K562 (cell line): ENCODE measurements around the gene USP20. TPM values are rescaled to one million over a fixed set of nuclear protein-coding genes. Genes with fewer than 3 reads are reported as not detected.

ENCODE experiments used
- ATAC-seq: fragments of 200-7000 bp; cut with Tn5 transposase; 3 replicates; pipeline ENCODE4 v1.9.1; 2020; ENCODE audit warnings: moderate library complexity
- BruUV-seq: library from RNA; stranded (reverse); fragments of 400-500 nt; replicated peaks from 2 replicates; lab custom pipeline; 2021; lab: Mats Ljungman, UMichigan
- CTCF ChIA-PET: fragments of 300-600 bp; formaldehyde crosslinking; extraction: SDS; loops from one replicate; lab custom pipeline; 2021; ENCODE audit warnings: low intra/inter-chr PET ratio; lab: Yijun Ruan, JAX
- POLR2A ChIA-PET: fragments of 300-600, 350-650 bp; sonication (Branson Sonifier 250); formaldehyde crosslinking; extraction: SDS; loops from one replicate; lab custom pipeline; 2021; ENCODE audit warnings: antibody characterized with exemption, inconsistent platforms; lab: Yijun Ruan, JAX
- DNase-seq, 4 experiments: peaks; one replicate each; pipeline versions ENCODE4 v3.0.0 to v3.0.0-alpha.2; 2011 to 2018; ENCODE audit warnings: low spot score in 3 of 4, mixed read lengths in 3 of 4; ENCODE audit errors: extremely low read depth in 1 of 4
- FAIRE-seq: peaks from 2 replicates; lab custom pipeline; 2011; peaks lifted over from hg19 to GRCh38; lab: Jason Lieb, UNC
- H2AFZ ChIP-seq: 2 replicates; pipeline ENCODE4 v1.6.0; 2011; ENCODE audit warnings: low read depth, low read length, control low read depth, inconsistent platforms
- H3K27ac ChIP-seq: fragments of 200-600 bp; 3 replicates; pipeline ENCODE4 v1.8.0; 2011; ENCODE audit warnings: low read depth, mild to moderate bottlenecking, control low read depth, inconsistent platforms, low read length, moderate library complexity, mixed read lengths; ENCODE audit errors: extremely low read depth
- H3K27me3 ChIP-seq, 2 experiments: fragments of 300-600 bp in 1 of 2; 2 replicates in 1 of 2; 3 replicates in 1 of 2; pipeline versions ENCODE4 v1.6.0 to v1.8.0; 2011; ENCODE audit warnings: inconsistent platforms in 2 of 2, low read length in 2 of 2, mild to moderate bottlenecking in 1 of 2, mixed read lengths in 1 of 2, moderate library complexity in 1 of 2; ENCODE audit not compliant: control insufficient read depth in 2 of 2, insufficient read depth in 2 of 2
- H3K36me3 ChIP-seq: fragments of 300-600 bp; 3 replicates; pipeline ENCODE4 v1.8.0; 2011; ENCODE audit warnings: mild to moderate bottlenecking, low read length, inconsistent platforms; ENCODE audit not compliant: control insufficient read depth, insufficient read depth
- H3K4me1 ChIP-seq, 2 experiments: fragments of 200-600 bp in 1 of 2; replicated peaks in 1 of 2; 2 replicates in 1 of 2; 3 replicates in 1 of 2; pipeline versions ENCODE4 v1.5.1 to v1.8.0; 2011; ENCODE audit warnings: inconsistent platforms in 2 of 2, low read length in 2 of 2, mild to moderate bottlenecking in 1 of 2, mixed read lengths in 1 of 2, moderate library complexity in 1 of 2; ENCODE audit not compliant: control insufficient read depth in 2 of 2, insufficient read depth in 2 of 2
- H3K4me2 ChIP-seq: 2 replicates; pipeline ENCODE4 v1.6.1; 2011; ENCODE audit warnings: low read length, control low read depth, inconsistent platforms, mixed read lengths; ENCODE audit not compliant: insufficient read depth
- H3K4me3 ChIP-seq: fragments of 200-600 bp; sonication (generic), shearing (Covaris generic); 2 replicates; pipeline ENCODE4 v1.5.1; 2016; ENCODE audit warnings: control low read depth, inconsistent platforms
- H3K79me2 ChIP-seq: fragments of 200-600 bp; 3 replicates; pipeline ENCODE4 v1.8.0; 2011; ENCODE audit warnings: low read length, inconsistent platforms; ENCODE audit not compliant: control insufficient read depth, insufficient read depth
- H3K9ac ChIP-seq, 2 experiments: 2 replicates each; pipeline versions ENCODE4 v1.6.0 to v1.6.1; 2011; ENCODE audit warnings: low read depth in 2 of 2, low read length in 2 of 2, control low read depth in 1 of 2, inconsistent platforms in 1 of 2, mild to moderate bottlenecking in 1 of 2, mixed read lengths in 1 of 2; ENCODE audit not compliant: insufficient read depth in 1 of 2
- H3K9me1 ChIP-seq: one replicate; pipeline ENCODE4 v1.6.0; 2011; ENCODE audit warnings: inconsistent platforms, mild to moderate bottlenecking, low read length, moderate library complexity; ENCODE audit not compliant: control insufficient read depth, insufficient read depth
- H3K9me3 ChIP-seq: replicated peaks from 2 replicates; pipeline ENCODE4 v1.5.1; 2011; ENCODE audit warnings: low read depth, low read length, inconsistent platforms; ENCODE audit not compliant: control insufficient read depth, insufficient read depth
- H4K20me1 ChIP-seq: replicated peaks from 2 replicates; pipeline ENCODE4 v1.6.1; 2011; ENCODE audit warnings: low read length, inconsistent platforms, mixed read lengths; ENCODE audit not compliant: control insufficient read depth, insufficient read depth
- DACH1 ChIP-seq: fragments of 450-650 bp; IDR thresholded peaks from 2 replicates; pipeline ENCODE4 v1.6.1; 2018; ENCODE audit not compliant: partially characterized antibody
- FOXA3 ChIP-seq, 2 experiments: fragments of 450-650 bp in 1 of 2; sonication (generic) in 1 of 2; formaldehyde crosslinking; IDR thresholded peaks in 1 of 2; conservative IDR thresholded peaks in 1 of 2; 2 replicates each; pipeline versions ENCODE4 v1.4.0 to v1.8.0; 2020 to 2022; ENCODE audit warnings: mild to moderate bottlenecking in 2 of 2, missing genetic modification reagents in 1 of 2
- HLTF ChIP-seq: fragments of 450-650 bp; IDR thresholded peaks from 2 replicates; pipeline ENCODE4 v1.6.1; 2016
- SIX5 ChIP-seq, 2 experiments: IDR thresholded peaks; 2 replicates each; pipeline ENCODE4 v1.6.1; 2011; ENCODE audit warnings: low read length in 2 of 2, borderline replicate concordance in 1 of 2, low read depth in 1 of 2, mild to moderate bottlenecking in 1 of 2, moderate library complexity in 1 of 2; ENCODE audit not compliant: insufficient read depth in 1 of 2
- WGBS: fragments of 100-300 bp; shearing (Covaris generic); methylation state at CpG from one replicate; pipeline ENCODE4 v1.1.6; 2016; ENCODE audit warnings: low coverage, mixed read lengths; ENCODE audit not compliant: insufficient coverage; ENCODE audit errors: missing lambda C conversion rate; 5-methylcytosine and 5-hydroxymethylcytosine counted together
- in situ Hi-C: fragments of 300-500 bp; cut with MboI; formaldehyde crosslinking; loops from 4 replicates; pipeline ENCODE4 v1.15.0; 2018; ENCODE audit warnings: inconsistent platforms, mixed read lengths
- intact Hi-C: fragments of 100-400 bp; cut with micrococcal nuclease; formaldehyde crosslinking; loops from 2 replicates; pipeline ENCODE4 v1.14.2; 2022
- polyA plus RNA-seq, 8 experiments: library from polyadenylated mRNA; depleted of rRNA in 4 of 8; stranded (reverse) in 5 of 8; unstranded in 3 of 8; fragments of >200 nt; fragmentation: Nextera tagmentation in 2 of 8; fragmentation: Illumina TruSeq in 1 of 8; extraction: Ambion mirVana in 2 of 8; extraction: Trizol in 1 of 8; gene quantifications; 2 replicates each; pipeline versions ENCODE4 v1.2.1 to v1.2.3, GENCODE V29; 2011 to 2014; ENCODE audit warnings: inconsistent platforms in 1 of 8, missing spikeins in 1 of 8
- total RNA-seq, 7 experiments: library from RNA; depleted of rRNA in 6 of 7; stranded (reverse); fragments of >200 nt in 6 of 7; fragmentation: Illumina TruSeq in 2 of 7; extraction: Trizol in 2 of 7; gene quantifications; 2 replicates each; pipeline versions ENCODE4 v1.2.1 to v1.2.3, GENCODE V29; 2011 to 2021; ENCODE audit warnings: low replicate concordance in 1 of 7
- TF ChIP-seq, protein P1 (sequence below): fragments of 450-650 bp; formaldehyde crosslinking; IDR thresholded peaks from 2 replicates; pipeline ENCODE4 v1.4.0; 2022; ENCODE audit warnings: missing genetic modification characterization
- TF ChIP-seq, protein P2 (sequence below): fragments of 450-650 bp; formaldehyde crosslinking; conservative IDR thresholded peaks from 2 replicates; pipeline ENCODE4 v1.4.0; 2022; ENCODE audit warnings: mild to moderate bottlenecking, missing genetic modification characterization

USP20 gene
- total and polyA plus RNA-seq, 9 of the 15 experiments (the other 6 are each of a cell fraction or from before 2014, with no cell fraction given), result 1.9 to 136 (median 49.1) TPM

- Histone ChIP-seq H3K4me1 (peaks cover 27 to 29% of the 10 kb centered on the region in 2 experiments; a peak in 4 of 5 replicates), H3K36me3 (peaks cover 94% of the 10 kb centered on the region), H3K79me2 (peaks cover 28% of the 10 kb centered on the region), H4K20me1 (no peaks in the 10 kb centered on the region), H3K27ac (no peak overlapping the region), H2AFZ (no peak overlapping the region), H3K4me2 (no peak overlapping the region), H3K9me3 (no peaks in the 10 kb centered on the region), H3K4me3 (no peak overlapping the region), H3K27me3 (no peaks in the 10 kb centered on the region), H3K9ac (peak overlapping the region in 1 of 2 experiments; percentile 40; a peak in 1 of 4 replicates), H3K9me1 (no peaks in the 10 kb centered on the region)
- ChIA-PET CTCF (no interaction called here), POLR2A (interaction anchor here (0.8 kb wide), 1 partner anchor 9 kb away, joined by 3 read pairs; no protein-coding TSS in a partner anchor)
- no peak for DNase-seq
- in situ Hi-C loops (no loop called here), intact Hi-C loops (no loop called here)
- no peak for ATAC-seq
- TF ChIP-seq, protein P1, sequence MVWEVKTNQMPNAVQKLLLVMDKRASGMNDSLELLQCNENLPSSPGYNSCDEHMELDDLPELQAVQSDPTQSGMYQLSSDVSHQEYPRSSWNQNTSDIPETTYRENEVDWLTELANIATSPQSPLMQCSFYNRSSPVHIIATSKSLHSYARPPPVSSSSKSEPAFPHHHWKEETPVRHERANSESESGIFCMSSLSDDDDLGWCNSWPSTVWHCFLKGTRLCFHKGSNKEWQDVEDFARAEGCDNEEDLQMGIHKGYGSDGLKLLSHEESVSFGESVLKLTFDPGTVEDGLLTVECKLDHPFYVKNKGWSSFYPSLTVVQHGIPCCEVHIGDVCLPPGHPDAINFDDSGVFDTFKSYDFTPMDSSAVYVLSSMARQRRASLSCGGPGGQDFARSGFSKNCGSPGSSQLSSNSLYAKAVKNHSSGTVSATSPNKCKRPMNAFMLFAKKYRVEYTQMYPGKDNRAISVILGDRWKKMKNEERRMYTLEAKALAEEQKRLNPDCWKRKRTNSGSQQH (CRISPR knock-in tag), result no peak
- TF ChIP-seq, protein P2, sequence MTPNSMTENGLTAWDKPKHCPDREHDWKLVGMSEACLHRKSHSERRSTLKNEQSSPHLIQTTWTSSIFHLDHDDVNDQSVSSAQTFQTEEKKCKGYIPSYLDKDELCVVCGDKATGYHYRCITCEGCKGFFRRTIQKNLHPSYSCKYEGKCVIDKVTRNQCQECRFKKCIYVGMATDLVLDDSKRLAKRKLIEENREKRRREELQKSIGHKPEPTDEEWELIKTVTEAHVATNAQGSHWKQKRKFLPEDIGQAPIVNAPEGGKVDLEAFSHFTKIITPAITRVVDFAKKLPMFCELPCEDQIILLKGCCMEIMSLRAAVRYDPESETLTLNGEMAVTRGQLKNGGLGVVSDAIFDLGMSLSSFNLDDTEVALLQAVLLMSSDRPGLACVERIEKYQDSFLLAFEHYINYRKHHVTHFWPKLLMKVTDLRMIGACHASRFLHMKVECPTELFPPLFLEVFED (CRISPR knock-in tag), result no peak
- TF ChIP-seq SIX5 (IDR thresholded peaks at IDR 0.05; ENCODE audit: borderline replicate concordance in 1 of 2, insufficient read depth in 1 of 2, low read depth in 1 of 2, low read length in 2 of 2), result no peak
- TF ChIP-seq HLTF, result no peak
- TF ChIP-seq FOXA3 (CRISPR knock-in tag; conservative IDR thresholded peaks at IDR 0.05 in 1 of 2, IDR thresholded peaks at IDR 0.05 in 1 of 2), result no peak
- no peak for TF ChIP-seq DACH1
- WGBS, result 93% methylated on average over 4 of the region's 4 CpGs
- no TSS peak for BruUV-seq
- FAIRE-seq, result no peak
Measured at GRCh38 chr9:129854588-129855110, 19.4 kb downstream of the USP20 start.
